Fibroblast of lung (primary cell): ENCODE measurements around the gene FGA. TPM values are rescaled to one million over a fixed set of nuclear protein-coding genes. Genes with fewer than 3 reads are reported as not detected.
A peak's percentile ranks its signal among the peaks of the same experiment; 100 is the strongest.

Experiments
- DNase-seq, 2 donors: peaks; one replicate each; pipeline versions ENCODE4 v3.0.0 to v3.0.0-alpha.2; 2010; ENCODE audit warnings: low read depth in 2 of 2
- H2AFZ ChIP-seq: 2 replicates; pipeline ENCODE4 v1.5.1; 2012; ENCODE audit warnings: low read length, control low read depth, inconsistent platforms
- H3K27ac ChIP-seq: 2 replicates; pipeline ENCODE4 v1.5.1; 2011; ENCODE audit warnings: low read length, control low read depth; ENCODE audit not compliant: insufficient read depth
- H3K27me3 ChIP-seq: 2 replicates; pipeline ENCODE4 v1.5.1; 2011; ENCODE audit warnings: mild to moderate bottlenecking, low read length; ENCODE audit not compliant: control insufficient read depth, insufficient read depth
- H3K36me3 ChIP-seq: 2 replicates; pipeline ENCODE4 v1.5.1; 2011; ENCODE audit warnings: low read length; ENCODE audit not compliant: control insufficient read depth, insufficient read depth
- H3K4me1 ChIP-seq: 2 replicates; pipeline ENCODE4 v1.5.1; 2011; ENCODE audit warnings: low read length; ENCODE audit not compliant: control insufficient read depth, insufficient read depth; ENCODE audit errors: extremely low read depth
- H3K4me2 ChIP-seq: 2 replicates; pipeline ENCODE4 v1.5.1; 2011; ENCODE audit warnings: low read length, control low read depth; ENCODE audit not compliant: insufficient read depth; ENCODE audit errors: extremely low read depth
- H3K4me3 ChIP-seq, 4 experiments: fragments of 200-600 bp in 1 of 4; sonication (generic) in 1 of 4; replicated peaks in 1 of 4; 2 replicates each; pipeline ENCODE4 v1.5.1; 2011 to 2016; ENCODE audit warnings: low read length in 4 of 4, low read depth in 3 of 4, mild to moderate bottlenecking in 3 of 4, control low read depth in 2 of 4, inconsistent platforms in 1 of 4, mixed read lengths in 1 of 4; ENCODE audit not compliant: insufficient read depth in 1 of 4; ENCODE audit errors: control extremely low read depth in 1 of 4
- H3K79me2 ChIP-seq: 2 replicates; pipeline ENCODE4 v1.5.1; 2012; ENCODE audit warnings: mild to moderate bottlenecking, low read length, inconsistent platforms; ENCODE audit not compliant: control insufficient read depth, insufficient read depth
- H3K9ac ChIP-seq: 2 replicates; pipeline ENCODE4 v1.5.1; 2011; ENCODE audit warnings: mild to moderate bottlenecking, low read length, control low read depth; ENCODE audit not compliant: insufficient read depth
- H3K9me3 ChIP-seq: 2 replicates; pipeline ENCODE4 v1.5.1; 2012; ENCODE audit warnings: low read depth, low read length; ENCODE audit not compliant: control insufficient read depth, insufficient read depth
- H4K20me1 ChIP-seq: 2 replicates; pipeline ENCODE4 v1.5.1; 2011; ENCODE audit warnings: low read length; ENCODE audit not compliant: control insufficient read depth, insufficient read depth; ENCODE audit errors: extremely low read depth
- CTCF ChIP-seq, 2 donors: IDR thresholded peaks in 1 of 2; conservative IDR thresholded peaks in 1 of 2; 1 replicate in 1 of 2; 2 replicates in 1 of 2; pipeline ENCODE4 v1.5.1; 2011 to 2012; ENCODE audit warnings: low read length in 2 of 2, control low read depth in 1 of 2, inconsistent platforms in 1 of 2, low read depth in 1 of 2, mild to moderate bottlenecking in 1 of 2
- EZH2 ChIP-seq: IDR thresholded peaks from 2 replicates; pipeline ENCODE4 v1.5.1; 2012; ENCODE audit warnings: low read length, control low read depth, mild to moderate bottlenecking; ENCODE audit errors: missing control alignments
- polyA plus RNA-seq, 2 donors: library from polyadenylated mRNA; depleted of rRNA in 1 of 2; stranded (reverse) in 1 of 2; unstranded in 1 of 2; fragments of >200 nt; gene quantifications; 2 replicates each; pipeline ENCODE4 v1.2.1, GENCODE V29; 2011 to 2012; ENCODE audit warnings: missing spikeins in 1 of 2
- total RNA-seq: library from RNA; depleted of rRNA; stranded (reverse); fragments of >200 nt; gene quantifications from 2 replicates; pipeline ENCODE4 v1.2.1, GENCODE V29; 2014

The FGA gene
- total and polyA plus RNA-seq, 2 donors (not counting 1 experiment from before 2014, with no cell fraction given) = not detected

GRCh38 chr4:154620111-154620510, 29.6 kb upstream of the FGA start:
- H3K36me3 ChIP-seq = no peaks in the 10 kb centered on the region
- no peak for DNase-seq
- H3K9me3 ChIP-seq = no peaks in the 10 kb centered on the region
- H4K20me1 ChIP-seq = no peaks in the 10 kb centered on the region
- no peak overlapping the region for H3K9ac ChIP-seq
- no peak overlapping the region for H3K27ac ChIP-seq
- H3K4me3 ChIP-seq = no peak overlapping the region
- H2AFZ ChIP-seq = no peak overlapping the region
- H3K4me1 ChIP-seq = no peaks in the 10 kb centered on the region
- H3K27me3 ChIP-seq = no peaks in the 10 kb centered on the region
- TF ChIP-seq EZH2 = no peak
- no peak for TF ChIP-seq CTCF (conservative IDR thresholded peaks at IDR 0.05 in 1 of 2, IDR thresholded peaks at IDR 0.05 in 1 of 2; ENCODE audit: low read depth in 1 of 2, low read length in 2 of 2)
- no peaks in the 10 kb centered on the region for H3K79me2 ChIP-seq
- no peak overlapping the region for H3K4me2 ChIP-seq

GRCh38 chr4:154618708-154619315, 28.3 kb upstream of the FGA start:
- no peak overlapping the region for H3K9ac ChIP-seq
- no peaks in the 10 kb centered on the region for H3K36me3 ChIP-seq
- H4K20me1 ChIP-seq = no peaks in the 10 kb centered on the region
- no peak overlapping the region for H3K4me2 ChIP-seq
- TF ChIP-seq EZH2 = no peak
- TF ChIP-seq CTCF (conservative IDR thresholded peaks at IDR 0.05 in 1 of 2, IDR thresholded peaks at IDR 0.05 in 1 of 2; ENCODE audit: low read depth in 1 of 2, low read length in 2 of 2) = peak; percentile 70 to 86
- H2AFZ ChIP-seq = no peak overlapping the region
- no peak overlapping the region for H3K27ac ChIP-seq
- no peak overlapping the region for H3K4me3 ChIP-seq
- no peaks in the 10 kb centered on the region for H3K9me3 ChIP-seq
- H3K4me1 ChIP-seq = no peaks in the 10 kb centered on the region
- no peaks in the 10 kb centered on the region for H3K79me2 ChIP-seq
- peak; percentile 41 to 57 for DNase-seq
- H3K27me3 ChIP-seq = no peaks in the 10 kb centered on the region

- H3K9me3 ChIP-seq = no peaks in the 10 kb centered on the region
- H2AFZ ChIP-seq = no peak overlapping the region
- DNase-seq = no peak
- H3K4me1 ChIP-seq = no peaks in the 10 kb centered on the region
- H3K4me2 ChIP-seq = no peak overlapping the region
- H3K4me3 ChIP-seq = no peak overlapping the region
- no peaks in the 10 kb centered on the region for H3K27me3 ChIP-seq
- no peak for TF ChIP-seq EZH2
- no peak for TF ChIP-seq CTCF (conservative IDR thresholded peaks at IDR 0.05 in 1 of 2, IDR thresholded peaks at IDR 0.05 in 1 of 2; ENCODE audit: low read depth in 1 of 2, low read length in 2 of 2)
- H4K20me1 ChIP-seq = no peaks in the 10 kb centered on the region
- no peak overlapping the region for H3K9ac ChIP-seq
- H3K27ac ChIP-seq = no peak overlapping the region
- no peaks in the 10 kb centered on the region for H3K79me2 ChIP-seq
- no peaks in the 10 kb centered on the region for H3K36me3 ChIP-seq
Observed at GRCh38 chr4:154617820-154618317, 27.3 kb upstream of the FGA start.
